ENCODE results near the gene IFNG-AS1. TPM values are rescaled to one million over a fixed set of nuclear protein-coding genes. Genes with fewer than 3 reads are reported as not detected.

IFNG-AS1 gene
- total RNA-seq, 1 donor from 2014 or later = not detected

GRCh38 chr12:68011206-68011881 lies 22.1 kb downstream of the IFNG-AS1 start:
- Mint-ChIP-seq H3K27ac (no peak overlapping the region), H3K4me1 (ENCODE audit: low read depth) (no peaks in the 10 kb centered on the region), H3K36me3 (ENCODE audit: insufficient read depth) (no peaks in the 10 kb centered on the region), H3K27me3 (peaks cover 2% of the 10 kb centered on the region), H3K4me3 (ENCODE audit: low read depth) (no peak overlapping the region), H3K9me3 (ENCODE audit: low read depth) (no peaks in the 10 kb centered on the region)
- no peak for DNase-seq (ENCODE audit: low spot score, unreplicated experiment)
- no peak for TF ChIP-seq CTCF (IDR thresholded peaks at IDR 0.05; ENCODE audit: unreplicated experiment)

DNA sequence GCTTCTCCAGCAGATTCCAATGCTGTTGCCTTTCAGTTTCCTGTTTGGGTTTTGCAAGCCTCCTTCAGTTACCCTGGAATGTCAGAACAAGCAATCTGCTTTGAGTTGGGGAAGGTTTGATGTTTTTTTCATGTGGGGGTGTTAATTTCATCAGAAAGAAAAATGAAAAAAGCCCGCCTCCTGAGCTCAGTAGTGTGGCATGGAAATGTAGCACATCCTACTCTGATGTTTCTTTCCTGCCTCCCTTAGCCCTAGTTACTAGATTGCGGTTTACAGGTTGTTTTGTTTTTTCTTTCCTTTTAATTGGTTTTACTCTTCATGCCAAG lies 22.6 kb downstream of the IFNG-AS1 start:
- no peak overlapping the region for H3K27ac Mint-ChIP-seq
- TF ChIP-seq CTCF (IDR thresholded peaks at IDR 0.05; ENCODE audit: unreplicated experiment) = no peak
- DNase-seq (ENCODE audit: low spot score, unreplicated experiment) = no peak

GRCh38 chr12:68012712-68013111 lies 23.5 kb downstream of the IFNG-AS1 start:
- TF ChIP-seq CTCF (IDR thresholded peaks at IDR 0.05; ENCODE audit: unreplicated experiment) = no peak
- no peaks in the 10 kb centered on the region for H3K36me3 Mint-ChIP-seq (ENCODE audit: insufficient read depth)
- no peak for DNase-seq (ENCODE audit: low spot score, unreplicated experiment)
- H3K27me3 Mint-ChIP-seq = no peaks in the 10 kb centered on the region
- no peak overlapping the region for H3K27ac Mint-ChIP-seq
- no peaks in the 10 kb centered on the region for H3K4me1 Mint-ChIP-seq (ENCODE audit: low read depth)
- no peak overlapping the region for H3K4me3 Mint-ChIP-seq (ENCODE audit: low read depth)
- H3K9me3 Mint-ChIP-seq (ENCODE audit: low read depth) = no peaks in the 10 kb centered on the region

More for the DNA sequence above, 22.6 kb downstream of the IFNG-AS1 start:
- H3K36me3 Mint-ChIP-seq (ENCODE audit: insufficient read depth) = no peaks in the 10 kb centered on the region
- H3K4me1 Mint-ChIP-seq (ENCODE audit: low read depth) = no peaks in the 10 kb centered on the region
- H3K9me3 Mint-ChIP-seq (ENCODE audit: low read depth) = no peaks in the 10 kb centered on the region
- peaks cover 2% of the 10 kb centered on the region for H3K27me3 Mint-ChIP-seq
- H3K4me3 Mint-ChIP-seq (ENCODE audit: low read depth) = no peak overlapping the region

DNA sequence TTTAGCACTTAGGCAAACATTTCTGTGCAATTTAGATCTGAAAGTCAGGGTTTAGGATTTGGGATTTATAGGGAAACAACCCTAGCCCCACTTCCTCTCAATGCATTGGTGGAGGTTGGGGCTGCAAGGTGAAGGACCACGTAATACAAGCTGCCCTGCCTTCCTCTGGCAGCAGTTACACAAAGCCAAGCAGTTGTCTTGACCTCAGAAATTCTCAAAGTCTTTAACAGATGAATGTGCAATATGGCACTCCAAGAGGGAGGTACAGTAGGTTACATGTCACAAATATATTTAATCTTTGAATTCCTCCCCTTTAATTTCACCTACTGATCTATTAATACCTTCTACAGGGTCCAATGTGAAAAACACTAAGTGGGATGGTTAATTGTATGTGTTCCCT lies 23.9 kb downstream of the IFNG-AS1 start:
- Mint-ChIP-seq H3K9me3 (ENCODE audit: low read depth) (no peaks in the 10 kb centered on the region), H3K27ac (no peak overlapping the region), H3K4me3 (ENCODE audit: low read depth) (no peak overlapping the region), H3K4me1 (ENCODE audit: low read depth) (no peaks in the 10 kb centered on the region), H3K27me3 (no peaks in the 10 kb centered on the region), H3K36me3 (ENCODE audit: insufficient read depth) (no peaks in the 10 kb centered on the region)
- DNase-seq (ENCODE audit: low spot score, unreplicated experiment) = no peak
- TF ChIP-seq CTCF (IDR thresholded peaks at IDR 0.05; ENCODE audit: unreplicated experiment) = no peak

DNA sequence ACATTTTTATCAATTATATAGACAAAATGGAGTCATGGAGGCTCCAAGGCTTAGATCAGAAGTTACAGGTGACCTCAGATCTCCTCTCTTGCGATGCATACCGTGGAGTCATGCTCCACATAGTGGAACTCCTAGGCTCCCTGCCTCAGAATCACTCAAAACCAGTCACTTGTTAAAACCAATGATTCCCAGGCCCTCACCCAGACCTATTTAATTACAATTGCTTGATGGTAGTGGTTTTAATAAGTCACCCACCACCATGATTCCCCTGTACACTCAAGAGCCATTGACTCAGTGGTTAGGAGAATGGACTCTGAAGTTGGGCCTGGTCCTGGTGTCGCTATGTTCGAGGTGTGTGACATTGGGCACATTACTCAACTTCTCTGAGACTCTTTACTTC lies 26.9 kb downstream of the IFNG-AS1 start:
- H3K36me3 Mint-ChIP-seq (ENCODE audit: insufficient read depth) = no peaks in the 10 kb centered on the region
- no peak for DNase-seq (ENCODE audit: low spot score, unreplicated experiment)
- no peaks in the 10 kb centered on the region for H3K9me3 Mint-ChIP-seq (ENCODE audit: low read depth)
- no peaks in the 10 kb centered on the region for H3K27me3 Mint-ChIP-seq
- H3K4me1 Mint-ChIP-seq (ENCODE audit: low read depth) = no peaks in the 10 kb centered on the region
- no peak for TF ChIP-seq CTCF (IDR thresholded peaks at IDR 0.05; ENCODE audit: unreplicated experiment)
- H3K27ac Mint-ChIP-seq = no peak overlapping the region
- H3K4me3 Mint-ChIP-seq (ENCODE audit: low read depth) = no peak overlapping the region

All from progenitor cell of endocrine pancreas (in vitro differentiated cells).